ENCODE data around the gene ATP13A3. TPM values are rescaled to one million over a fixed set of nuclear protein-coding genes. Genes with fewer than 3 reads are reported as not detected.

Gene ATP13A3
- total and polyA plus RNA-seq, 10 of the 15 experiments (the other 5 are each of a cell fraction or from before 2014, with no cell fraction given), result 14.0 to 108 (median 69.5) TPM

GRCh38 chr3:194374935-194375334 is 111.9 kb downstream of the ATP13A3 start (continued):
- no peak for TF ChIP-seq LARP7 (IDR thresholded peaks at IDR 0.05)
- TF ChIP-seq, protein P1, sequence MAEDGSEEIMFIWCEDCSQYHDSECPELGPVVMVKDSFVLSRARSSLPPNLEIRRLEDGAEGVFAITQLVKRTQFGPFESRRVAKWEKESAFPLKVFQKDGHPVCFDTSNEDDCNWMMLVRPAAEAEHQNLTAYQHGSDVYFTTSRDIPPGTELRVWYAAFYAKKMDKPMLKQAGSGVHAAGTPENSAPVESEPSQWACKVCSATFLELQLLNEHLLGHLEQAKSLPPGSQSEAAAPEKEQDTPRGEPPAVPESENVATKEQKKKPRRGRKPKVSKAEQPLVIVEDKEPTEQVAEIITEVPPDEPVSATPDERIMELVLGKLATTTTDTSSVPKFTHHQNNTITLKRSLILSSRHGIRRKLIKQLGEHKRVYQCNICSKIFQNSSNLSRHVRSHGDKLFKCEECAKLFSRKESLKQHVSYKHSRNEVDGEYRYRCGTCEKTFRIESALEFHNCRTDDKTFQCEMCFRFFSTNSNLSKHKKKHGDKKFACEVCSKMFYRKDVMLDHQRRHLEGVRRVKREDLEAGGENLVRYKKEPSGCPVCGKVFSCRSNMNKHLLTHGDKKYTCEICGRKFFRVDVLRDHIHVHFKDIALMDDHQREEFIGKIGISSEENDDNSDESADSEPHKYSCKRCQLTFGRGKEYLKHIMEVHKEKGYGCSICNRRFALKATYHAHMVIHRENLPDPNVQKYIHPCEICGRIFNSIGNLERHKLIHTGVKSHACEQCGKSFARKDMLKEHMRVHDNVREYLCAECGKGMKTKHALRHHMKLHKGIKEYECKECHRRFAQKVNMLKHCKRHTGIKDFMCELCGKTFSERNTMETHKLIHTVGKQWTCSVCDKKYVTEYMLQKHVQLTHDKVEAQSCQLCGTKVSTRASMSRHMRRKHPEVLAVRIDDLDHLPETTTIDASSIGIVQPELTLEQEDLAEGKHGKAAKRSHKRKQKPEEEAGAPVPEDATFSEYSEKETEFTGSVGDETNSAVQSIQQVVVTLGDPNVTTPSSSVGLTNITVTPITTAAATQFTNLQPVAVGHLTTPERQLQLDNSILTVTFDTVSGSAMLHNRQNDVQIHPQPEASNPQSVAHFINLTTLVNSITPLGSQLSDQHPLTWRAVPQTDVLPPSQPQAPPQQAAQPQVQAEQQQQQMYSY (CRISPR knock-in tag; IDR thresholded peaks at IDR 0.05), result no peak
- no peak for TF ChIP-seq BCL11A (IDR thresholded peaks at IDR 0.05; ENCODE audit: low read depth, low read length)
- no peak for TF ChIP-seq RAD21 (IDR thresholded peaks at IDR 0.05; ENCODE audit: insufficient read depth, low read depth, low read length)
- TF ChIP-seq, protein P2, sequence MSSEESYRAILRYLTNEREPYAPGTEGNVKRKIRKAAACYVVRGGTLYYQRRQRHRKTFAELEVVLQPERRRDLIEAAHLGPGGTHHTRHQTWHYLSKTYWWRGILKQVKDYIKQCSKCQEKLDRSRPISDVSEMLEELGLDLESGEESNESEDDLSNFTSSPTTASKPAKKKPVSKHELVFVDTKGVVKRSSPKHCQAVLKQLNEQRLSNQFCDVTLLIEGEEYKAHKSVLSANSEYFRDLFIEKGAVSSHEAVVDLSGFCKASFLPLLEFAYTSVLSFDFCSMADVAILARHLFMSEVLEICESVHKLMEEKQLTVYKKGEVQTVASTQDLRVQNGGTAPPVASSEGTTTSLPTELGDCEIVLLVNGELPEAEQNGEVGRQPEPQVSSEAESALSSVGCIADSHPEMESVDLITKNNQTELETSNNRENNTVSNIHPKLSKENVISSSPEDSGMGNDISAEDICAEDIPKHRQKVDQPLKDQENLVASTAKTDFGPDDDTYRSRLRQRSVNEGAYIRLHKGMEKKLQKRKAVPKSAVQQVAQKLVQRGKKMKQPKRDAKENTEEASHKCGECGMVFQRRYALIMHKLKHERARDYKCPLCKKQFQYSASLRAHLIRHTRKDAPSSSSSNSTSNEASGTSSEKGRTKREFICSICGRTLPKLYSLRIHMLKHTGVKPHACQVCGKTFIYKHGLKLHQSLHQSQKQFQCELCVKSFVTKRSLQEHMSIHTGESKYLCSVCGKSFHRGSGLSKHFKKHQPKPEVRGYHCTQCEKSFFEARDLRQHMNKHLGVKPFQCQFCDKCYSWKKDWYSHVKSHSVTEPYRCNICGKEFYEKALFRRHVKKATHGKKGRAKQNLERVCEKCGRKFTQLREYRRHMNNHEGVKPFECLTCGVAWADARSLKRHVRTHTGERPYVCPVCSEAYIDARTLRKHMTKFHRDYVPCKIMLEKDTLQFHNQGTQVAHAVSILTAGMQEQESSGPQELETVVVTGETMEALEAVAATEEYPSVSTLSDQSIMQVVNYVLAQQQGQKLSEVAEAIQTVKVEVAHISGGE (CRISPR knock-in tag; IDR thresholded peaks at IDR 0.05), result no peak
- TF ChIP-seq SMAD5 (IDR thresholded peaks at IDR 0.05; ENCODE audit: low read depth), result no peak
- TF ChIP-seq FOXM1 (IDR thresholded peaks at IDR 0.05; ENCODE audit: low read depth, low read length), result no peak
- TF ChIP-seq SMAD1 (IDR thresholded peaks at IDR 0.05; ENCODE audit: low read depth, partially characterized antibody), result no peak
- TF ChIP-seq HDAC6 (IDR thresholded peaks at IDR 0.05; ENCODE audit: unreplicated experiment), result no peak
